Astrocyte (in vitro differentiated cells and primary cell): ENCODE results near the gene BRWD1.

Experiments
- CTCF ChIP-seq: IDR thresholded peaks from 2 replicates; pipeline ENCODE4 v1.5.1; 2011; ENCODE audit warnings: low read depth, mild to moderate bottlenecking, inconsistent platforms, low read length, moderate library complexity; ENCODE audit not compliant: insufficient read depth
- EZH2 ChIP-seq: IDR thresholded peaks from 2 replicates; pipeline ENCODE4 v1.6.1; 2012; ENCODE audit warnings: mild to moderate bottlenecking, low read length, inconsistent platforms; ENCODE audit not compliant: insufficient read depth

- TF ChIP-seq CTCF (no peak), EZH2 (no peak)
Observed at GRCh38 chr21:39265603-39266002, 47.8 kb downstream of the BRWD1 start.
